Neural cell (in vitro differentiated cells): Measurements from ENCODE around the gene PTOV1.

ENCODE experiments used
- CTCF ChIP-seq: fragments of 450-650 bp; IDR thresholded peaks from 2 replicates; pipeline ENCODE4 v1.5.1; 2014; ENCODE audit warnings: antibody characterized with exemption, mild to moderate bottlenecking, moderate library complexity; ENCODE audit not compliant: poor library complexity, severe bottlenecking
- EP300 ChIP-seq: fragments of 450-650 bp; conservative IDR thresholded peaks from 2 replicates; pipeline ENCODE4 v1.6.1; 2014; ENCODE audit warnings: antibody characterized with exemption, mild to moderate bottlenecking, moderate library complexity; ENCODE audit not compliant: poor library complexity, severe bottlenecking
- EZH2 ChIP-seq: fragments of 200-600, 300-800 bp; shearing (Covaris generic), sonication (generic); IDR thresholded peaks from 2 replicates; pipeline ENCODE4 v1.6.1; 2014; ENCODE audit warnings: antibody characterized with exemption, low read length, borderline replicate concordance, mild to moderate bottlenecking; ENCODE audit not compliant: insufficient read depth, poor library complexity, severe bottlenecking
- MXI1 ChIP-seq: fragments of 450-650 bp; conservative IDR thresholded peaks from 2 replicates; pipeline ENCODE4 v1.6.1; 2014; ENCODE audit warnings: antibody characterized with exemption, mild to moderate bottlenecking; ENCODE audit not compliant: poor library complexity, severe bottlenecking
- POLR2AphosphoS5 ChIP-seq: IDR thresholded peaks from 2 replicates; pipeline ENCODE4 v1.6.1; 2012
- RAD21 ChIP-seq: fragments of 450-650 bp; conservative IDR thresholded peaks from 2 replicates; pipeline ENCODE4 v1.6.1; 2014; ENCODE audit warnings: antibody characterized with exemption, mild to moderate bottlenecking, moderate library complexity
- REST ChIP-seq: IDR thresholded peaks from 2 replicates; pipeline ENCODE4 v1.6.1; 2012; ENCODE audit warnings: borderline replicate concordance
- TAF1 ChIP-seq: IDR thresholded peaks from 2 replicates; pipeline ENCODE4 v1.6.1; 2012; ENCODE audit warnings: low read depth

- no peak for TF ChIP-seq POLR2AphosphoS5
- no peak for TF ChIP-seq CTCF
- TF ChIP-seq REST, result no peak
- TF ChIP-seq TAF1, result no peak
- TF ChIP-seq RAD21, result no peak
- no peak for TF ChIP-seq EP300
- TF ChIP-seq MXI1, result no peak
- TF ChIP-seq EZH2, result no peak
These were observed 53.2 kb downstream of the PTOV1 start for GRCh38 chr19:49904136-49904535.
